GM12878 (cell line): Measurements from ENCODE around the gene TRIM6. TPM values are rescaled to one million over a fixed set of nuclear protein-coding genes. Genes with fewer than 3 reads are reported as not detected.

ENCODE experiments used
- ATAC-seq: fragments of 200-7000 bp; cut with Tn5 transposase; 3 replicates; pipeline ENCODE4 v1.9.1; 2020; ENCODE audit warnings: mild to moderate bottlenecking, moderate library complexity
- Bru-seq: library from RNA; stranded (reverse); fragments of 400-500 nt; gene quantifications from one replicate; lab custom pipeline; 2021; lab: Mats Ljungman, UMichigan
- BruChase-seq, 2 experiments: library from RNA; stranded (reverse); fragments of 400-500 nt; gene quantifications; one replicate each; lab custom pipeline; 2021; lab: Mats Ljungman, UMichigan
- BruUV-seq: library from RNA; stranded (reverse); fragments of 400-500 nt; replicated peaks from 2 replicates; lab custom pipeline; 2021; lab: Mats Ljungman, UMichigan
- CTCF ChIA-PET: fragments of 300-600 bp; sonication (Branson Sonifier 250); formaldehyde crosslinking; extraction: SDS; loops from one replicate; lab custom pipeline; 2021; ENCODE audit warnings: inconsistent platforms; lab: Yijun Ruan, JAX
- POLR2A ChIA-PET: fragments of 350-600 bp; formaldehyde crosslinking; extraction: SDS; loops from one replicate; lab custom pipeline; 2021; ENCODE audit warnings: inconsistent platforms; lab: Charles Lee
- RAD21 ChIA-PET: fragments of 300-600 bp; sonication (Branson Sonifier 250); formaldehyde crosslinking; loops from one replicate; lab custom pipeline; 2023; ENCODE audit warnings: antibody characterized with exemption; ENCODE audit not compliant: unreplicated experiment; lab: Charles Lee
- SMC1A ChIA-PET: fragments of 300-600 bp; sonication (Branson Sonifier 250); formaldehyde crosslinking; loops from one replicate; lab custom pipeline; 2023; ENCODE audit not compliant: unreplicated experiment, uncharacterized antibody; lab: Charles Lee
- DNase-seq: peaks from one replicate; pipeline ENCODE4 v3.0.0-alpha.2; 2011; ENCODE audit warnings: low read depth, low spot score
- FAIRE-seq: peaks from 3 replicates; lab custom pipeline; 2011; peaks lifted over from hg19 to GRCh38; lab: Jason Lieb, UNC
- H2AFZ ChIP-seq: 2 replicates; pipeline ENCODE4 v1.6.0; 2011; ENCODE audit warnings: low read depth, low read length, control low read depth; ENCODE audit not compliant: control insufficient read depth
- H3K27ac ChIP-seq: 2 replicates; pipeline ENCODE4 v1.5.1; 2011; ENCODE audit warnings: control low read depth; ENCODE audit not compliant: control insufficient read depth, insufficient read depth
- H3K27me3 ChIP-seq, 2 experiments: replicated peaks in 1 of 2; 2 replicates each; pipeline versions ENCODE4 v1.6.0 to v1.6.1; 2011; ENCODE audit warnings: low read length in 1 of 2; ENCODE audit not compliant: control insufficient read depth in 2 of 2, insufficient read depth in 2 of 2
- H3K36me3 ChIP-seq, 2 experiments: 2 replicates each; pipeline ENCODE4 v1.5.1; 2011; ENCODE audit warnings: low read length in 1 of 2; ENCODE audit not compliant: control insufficient read depth in 2 of 2, insufficient read depth in 2 of 2
- H3K4me1 ChIP-seq: 2 replicates; pipeline ENCODE4 v1.6.1; 2011; ENCODE audit warnings: mild to moderate bottlenecking, low read length, moderate library complexity, mixed read lengths; ENCODE audit not compliant: control insufficient read depth, insufficient read depth
- H3K4me2 ChIP-seq: 2 replicates; pipeline ENCODE4 v1.6.0; 2011; ENCODE audit warnings: control low read depth; ENCODE audit not compliant: control insufficient read depth, insufficient read depth
- H3K4me3 ChIP-seq: fragments of 200-600 bp; sonication (generic); 2 replicates; pipeline ENCODE4 v1.5.1; 2016
- H3K79me2 ChIP-seq: 2 replicates; pipeline ENCODE4 v1.6.0; 2011; ENCODE audit warnings: low read length; ENCODE audit not compliant: control insufficient read depth, insufficient read depth
- H3K9ac ChIP-seq: 2 replicates; pipeline ENCODE4 v1.8.0; 2011; ENCODE audit warnings: low read length, control low read depth, mixed read lengths; ENCODE audit not compliant: control insufficient read depth, insufficient read depth
- H3K9me3 ChIP-seq: replicated peaks from 3 replicates; pipeline ENCODE4 v1.5.1; 2011; ENCODE audit warnings: mild to moderate bottlenecking, low read length; ENCODE audit not compliant: control insufficient read depth, insufficient read depth
- H4K20me1 ChIP-seq: 2 replicates; pipeline ENCODE4 v1.6.0; 2011; ENCODE audit not compliant: control insufficient read depth, insufficient read depth
- ATF2 ChIP-seq: IDR thresholded peaks from 2 replicates; pipeline ENCODE4 v1.6.1; 2012; ENCODE audit warnings: low read length, inconsistent platforms
- BCL11A ChIP-seq: IDR thresholded peaks from 2 replicates; pipeline ENCODE4 v1.6.1; 2011; ENCODE audit warnings: low read depth, low read length
- BMI1 ChIP-seq: fragments of 450-650 bp; IDR thresholded peaks from 2 replicates; pipeline ENCODE4 v1.6.1; 2016; ENCODE audit warnings: mild to moderate bottlenecking, moderate library complexity, borderline replicate concordance
- CEBPB ChIP-seq, 2 experiments: fragments of 150-350 bp in 1 of 2; IDR thresholded peaks; 2 replicates each; pipeline ENCODE4 v1.6.1; 2012 to 2014; ENCODE audit warnings: low read depth in 2 of 2, low read length in 2 of 2, borderline replicate concordance in 1 of 2, inconsistent platforms in 1 of 2
- CHD2 ChIP-seq: IDR thresholded peaks from 2 replicates; pipeline ENCODE4 v1.6.1; 2011; ENCODE audit warnings: low read depth, low read length, improper control_type of control experiment, borderline replicate concordance
- EED ChIP-seq: sonication (generic); IDR thresholded peaks from 2 replicates; pipeline ENCODE4 v1.6.1; 2016; ENCODE audit warnings: antibody characterized with exemption, low read depth
- ELK1 ChIP-seq: IDR thresholded peaks from 2 replicates; pipeline ENCODE4 v1.6.1; 2012; ENCODE audit warnings: low read depth, low read length, improper control_type of control experiment
- PRDM15 ChIP-seq: fragments of 450-650 bp; formaldehyde crosslinking; IDR thresholded peaks from 2 replicates; pipeline ENCODE4 v1.4.0; 2020; ENCODE audit warnings: mild to moderate bottlenecking, moderate library complexity
- RUNX3 ChIP-seq: IDR thresholded peaks from 2 replicates; pipeline ENCODE4 v1.6.1; 2012; ENCODE audit warnings: low read length, inconsistent platforms
- STAT1 ChIP-seq: fragments of 450-650 bp; conservative IDR thresholded peaks from 2 replicates; pipeline ENCODE4 v1.6.1; 2014; ENCODE audit warnings: antibody characterized with exemption, mild to moderate bottlenecking
- WRNIP1 ChIP-seq: IDR thresholded peaks from 2 replicates; pipeline ENCODE4 v1.6.1; 2011; ENCODE audit warnings: low read depth, low read length, improper control_type of control experiment, borderline replicate concordance
- whole genome bisulfite sequencing: methylation state at CpG from one replicate; pipeline ENCODE4 v1.1.6; 2016; ENCODE audit warnings: low lambda C conversion rate; ENCODE audit not compliant: insufficient replicate concordance, insufficient coverage; ENCODE audit errors: missing lambda C conversion rate; 5-methylcytosine and 5-hydroxymethylcytosine counted together
- in situ Hi-C: fragments of 300-500 bp; cut with MboI; formaldehyde crosslinking; loops from 9 replicates; pipeline ENCODE4 v1.14.3; 2018; ENCODE audit warnings: mixed read lengths
- intact Hi-C: fragments of 100-400 bp; cut with micrococcal nuclease; formaldehyde crosslinking; loops from one replicate; pipeline ENCODE4 v1.14.2; 2022; ENCODE audit not compliant: unreplicated experiment
- long read RNA-seq, 2 experiments: library from polyadenylated mRNA; unstranded; transcript quantifications; one replicate each; pipeline ENCODE4 v2.0.0, GENCODE V29; 2019 to 2020
- polyA minus RNA-seq, 3 experiments: library from RNA; depleted of rRNA, polyadenylated mRNA; stranded (reverse); fragments of >200 nt; gene quantifications; 2 replicates each; pipeline ENCODE4 v1.2.3, GENCODE V29; 2011
- polyA plus RNA-seq, 11 experiments: library from polyadenylated mRNA; depleted of rRNA in 4 of 11; unstranded in 6 of 11; stranded (reverse) in 5 of 11; fragments of >200 nt; fragmentation: Nextera tagmentation in 4 of 11; fragmentation: Illumina TruSeq in 1 of 11; extraction: Ambion mirVana in 4 of 11; extraction: Trizol in 1 of 11; gene quantifications; 1 replicate in 1 of 11; 2 replicates in 10 of 11; pipeline versions ENCODE4 v1.2.1 to v1.2.3, GENCODE V29; 2011 to 2016; ENCODE audit warnings: inconsistent platforms in 2 of 11, missing spikeins in 2 of 11, low read depth in 1 of 11
- total RNA-seq, 4 experiments: library from RNA; depleted of rRNA in 3 of 4; stranded (reverse); fragments of >200 nt in 3 of 4; fragmentation: Illumina TruSeq in 1 of 4; extraction: Trizol in 1 of 4; gene quantifications; 2 replicates each; pipeline versions ENCODE4 v1.2.1 to v1.2.3, GENCODE V29; 2013 to 2021

TRIM6 gene
- 2.1 and 3.2 TPM in 2 replicates for total RNA-seq (2013; cell fraction: nucleolus; rRNA removed)
- total RNA-seq (2014; rRNA removed) (4.5 and 6.4 TPM in 2 replicates), total RNA-seq (2014; rRNA removed; fragmentation: Illumina TruSeq; extraction: Trizol) (5.1 and 5.6 TPM in 2 replicates), total RNA-seq (2021) (3.1 and 4.4 TPM in 2 replicates), polyA plus RNA-seq (2011; rRNA removed) (1.4 and 1.6 TPM in 2 replicates), polyA plus RNA-seq (2014; fragmentation: Illumina TruSeq; extraction: Trizol) (6.8 and 8.1 TPM in 2 replicates), polyA plus RNA-seq (2014; fragmentation: Nextera tagmentation; extraction: Ambion mirVana) (1 to 10 TPM; 4.0 to 4.1 TPM), polyA plus RNA-seq (2014; rRNA removed) (3.7 and 4.6 TPM in 2 replicates), polyA plus RNA-seq (2016; fragmentation: Nextera tagmentation; extraction: Ambion mirVana) (1 to 10 TPM; 3.6 to 4.3 TPM), polyA minus RNA-seq (2011; rRNA and poly(A)+ RNA removed) (0.80 and 0.82 TPM in 2 replicates), Bru-seq, nascent RNA (percentile 51 among the genes with signal in this experiment), BruChase-seq, experiment 1, labeled RNA remaining after a 6-hour chase (percentile 63 among the genes with signal in this experiment), BruChase-seq, experiment 2, labeled RNA remaining after a 2-hour chase (percentile 59 among the genes with signal in this experiment)
- polyA plus RNA-seq (2011; ENCODE audit: low read depth) = 2.0 TPM
- polyA plus RNA-seq (2011; cell fraction: cytosol; rRNA removed) = 0.62 and 0.72 TPM in 2 replicates
- 0.31 and 0.52 TPM in 2 replicates for polyA plus RNA-seq (2011; cell fraction: nucleus; rRNA removed)
- polyA plus RNA-seq (2012) = 2.2 and 3.5 TPM in 2 replicates
- polyA minus RNA-seq (2011; cell fraction: cytosol; rRNA and poly(A)+ RNA removed) = 0.40 TPM in 1 of 2 replicates, not detected in the other
- polyA minus RNA-seq (2011; cell fraction: nucleus; rRNA and poly(A)+ RNA removed) = 0.12 and 0.29 TPM in 2 replicates
- long read RNA-seq, experiment 1, partial matches to known transcripts = 0 of 1 reads
- long read RNA-seq, experiment 1, other reads (novel, unspliced or antisense) = 0 of 1 reads
- long read RNA-seq, experiment 2, partial matches to known transcripts = 1 of 2 reads
- long read RNA-seq, experiment 2, other reads (novel, unspliced or antisense) = 0 of 2 reads

- Histone ChIP-seq H2AFZ (peak within 1 kb of the TSS; percentile 77), H3K9me3 (no peaks in the 10 kb centered on the region), H3K9ac (peak within 1 kb of the TSS; percentile 67), H3K4me2 (peak within 1 kb of the TSS; percentile 61), H3K27ac (peak within 1 kb of the TSS; percentile 37), H3K79me2 (no peaks in the 10 kb centered on the region), H3K4me3 (peak within 1 kb of the TSS; percentile 69), H3K36me3 (peaks cover 0 to 2% of the 10 kb centered on the region in 2 experiments; a peak in 1 of 4 replicates), H3K4me1 (no peaks in the 10 kb centered on the region; the same call in 1 of the 2 replicates), H4K20me1 (no peaks in the 10 kb centered on the region), H3K27me3 (no peaks in the 10 kb centered on the region)
- FAIRE-seq (peak; percentile 23), ATAC-seq (peak; percentile 42; the same call in 2 of the 3 replicates), DNase-seq (no peak)
- WGBS = 15% methylated on average over 20 of the region's 20 CpGs
- CTCF ChIA-PET = interaction anchor here (0.6 to 1.6 kb wide), 4 partner anchors 9 to 392 kb away, joined by 3 to 5 read pairs (median 4); partner anchors contain the start of gene TRIM5
- POLR2A ChIA-PET = interaction anchor here (0.7 kb wide), 1 partner anchor 88 kb away, joined by 4 read pairs; the partner anchor contains the start of gene TRIM5
- BruUV-seq = no TSS peak
- intact Hi-C loops = no loop called here
- in situ Hi-C loops = no loop called here
- SMC1A ChIA-PET = interaction anchor here (0.8 to 1.5 kb wide), 4 partner anchors 18 to 213 kb away, joined by 3 to 4 read pairs (median 4); no protein-coding TSS in a partner anchor
- RAD21 ChIA-PET = interaction anchor here (0.6 kb wide), 1 partner anchor 26 kb away, joined by 3 read pairs; no protein-coding TSS in a partner anchor
- no peak for TF ChIP-seq CEBPB (IDR thresholded peaks at IDR 0.05; ENCODE audit: borderline replicate concordance in 1 of 2, low read depth in 2 of 2, low read length in 2 of 2)
- TF ChIP-seq PRDM15 = no peak
- no peak for TF ChIP-seq ELK1
- TF ChIP-seq BCL11A = no peak
- TF ChIP-seq ATF2 = no peak
- TF ChIP-seq WRNIP1 = no peak
- no peak for TF ChIP-seq STAT1
- TF ChIP-seq BMI1 = no peak
- no peak for TF ChIP-seq CHD2
- TF ChIP-seq EED = peak; percentile 42; the same call in 1 of the 2 replicates
- 0 out of 2 replicates have a peak, but pooled peaks have one; percentile 11 for TF ChIP-seq RUNX3
Measured at GRCh38 chr11:5596607-5597201, at the start of gene TRIM6. Gene TRIM6, plus strand, starts transcription at chr11:5596637. Its CDS starts 261 bp downstream, at chr11:5596898.
